Measurements from ENCODE around the gene UST.
"Not testable (repeated sequence)": the region's sequence is repeated elsewhere in the genome, so short reads cannot be mapped to it uniquely, and the experiment has no call there.

DNA sequence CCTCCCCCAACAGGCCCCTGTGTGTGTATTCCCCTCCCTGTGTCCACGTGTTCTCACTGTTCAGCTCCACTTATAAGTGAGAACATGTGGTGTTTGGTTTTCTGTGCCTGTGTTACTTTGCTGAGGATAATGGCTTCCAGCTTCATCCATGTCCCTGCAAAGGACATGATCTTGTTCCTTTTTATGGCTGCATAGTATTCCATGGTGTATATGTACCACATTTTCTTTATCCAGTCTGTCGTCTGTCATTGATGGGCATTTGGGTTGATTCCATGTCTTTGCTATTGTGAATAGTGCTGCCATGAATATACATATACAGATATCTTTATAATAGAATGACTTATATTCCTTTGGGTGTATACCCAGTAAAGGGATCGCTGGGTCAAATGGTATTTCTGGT, 106.3 kb downstream of the UST start:
- not testable (repeated sequence) for TF ChIP-seq YY1 (IDR thresholded peaks at IDR 0.05; ENCODE audit: insufficient read depth, insufficient read length); ZNF274 (IDR thresholded peaks at IDR 0.05; ENCODE audit: low read depth, low read length); SUZ12 (IDR thresholded peaks at IDR 0.05; ENCODE audit: extremely low read depth, insufficient read depth, insufficient read length)

Measured in NT2/D1 (cell line).